ENCODE measurements around the gene SMYD3. TPM values are rescaled to one million over a fixed set of nuclear protein-coding genes. Genes with fewer than 3 reads are reported as not detected.

Gene SMYD3
- total and polyA plus RNA-seq, 4 donors = 10.5 to 40.1 (median 32.5) TPM

DNA sequence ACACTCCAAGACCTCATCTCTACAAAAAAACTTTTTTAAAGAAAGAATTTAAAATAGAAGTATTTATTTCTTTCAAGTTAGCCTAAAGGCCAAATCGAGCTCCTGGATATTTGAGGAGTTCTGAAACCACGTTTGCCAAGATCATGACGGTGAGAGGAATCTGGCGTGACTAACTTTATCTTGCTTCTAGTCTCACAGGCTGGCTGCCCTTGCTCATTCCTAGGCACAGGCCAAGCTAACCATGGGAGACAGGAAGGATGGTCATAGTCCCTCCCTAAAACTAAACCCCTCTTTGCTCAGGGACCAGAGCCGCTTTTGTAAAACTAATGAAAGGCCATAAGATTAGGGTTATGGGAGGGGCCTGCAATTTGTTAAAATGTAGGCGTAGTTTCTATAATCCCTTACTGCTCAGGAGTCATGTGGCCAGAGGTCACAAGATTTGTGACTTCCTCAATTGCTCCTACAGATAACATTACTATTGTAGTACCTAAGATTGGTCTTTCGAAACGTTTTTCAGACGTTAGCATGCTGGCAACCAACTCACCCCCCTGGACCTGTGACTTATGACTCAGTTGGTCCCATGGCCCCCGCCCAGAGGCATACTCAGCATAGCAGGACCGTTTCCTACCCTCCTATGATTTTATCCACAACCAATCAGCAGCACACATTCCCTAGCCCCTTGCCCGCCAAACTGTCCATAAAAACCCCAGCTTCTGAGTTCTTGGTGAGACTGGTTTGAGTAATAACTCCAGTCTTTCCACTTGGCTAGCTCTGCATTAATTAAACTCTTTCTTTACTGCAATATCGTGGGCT, 425.0 kb downstream of the SMYD3 start:
- TF ChIP-seq, protein P1, sequence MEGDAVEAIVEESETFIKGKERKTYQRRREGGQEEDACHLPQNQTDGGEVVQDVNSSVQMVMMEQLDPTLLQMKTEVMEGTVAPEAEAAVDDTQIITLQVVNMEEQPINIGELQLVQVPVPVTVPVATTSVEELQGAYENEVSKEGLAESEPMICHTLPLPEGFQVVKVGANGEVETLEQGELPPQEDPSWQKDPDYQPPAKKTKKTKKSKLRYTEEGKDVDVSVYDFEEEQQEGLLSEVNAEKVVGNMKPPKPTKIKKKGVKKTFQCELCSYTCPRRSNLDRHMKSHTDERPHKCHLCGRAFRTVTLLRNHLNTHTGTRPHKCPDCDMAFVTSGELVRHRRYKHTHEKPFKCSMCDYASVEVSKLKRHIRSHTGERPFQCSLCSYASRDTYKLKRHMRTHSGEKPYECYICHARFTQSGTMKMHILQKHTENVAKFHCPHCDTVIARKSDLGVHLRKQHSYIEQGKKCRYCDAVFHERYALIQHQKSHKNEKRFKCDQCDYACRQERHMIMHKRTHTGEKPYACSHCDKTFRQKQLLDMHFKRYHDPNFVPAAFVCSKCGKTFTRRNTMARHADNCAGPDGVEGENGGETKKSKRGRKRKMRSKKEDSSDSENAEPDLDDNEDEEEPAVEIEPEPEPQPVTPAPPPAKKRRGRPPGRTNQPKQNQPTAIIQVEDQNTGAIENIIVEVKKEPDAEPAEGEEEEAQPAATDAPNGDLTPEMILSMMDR (IDR thresholded peaks at IDR 0.05; ENCODE audit: control extremely low read depth, extremely low read depth) = no peak
- ATAC-seq (ENCODE audit: insufficient read depth, low FRiP score) (no peak), DNase-seq (no peak)
- H3K27ac ChIP-seq (ENCODE audit: low read depth in 1 of 2, low read length in 1 of 2) = no peak overlapping the region
- H3K9ac ChIP-seq (ENCODE audit: insufficient read depth in 1 of 2, low read length in 2 of 2) = no peak overlapping the region
- H3K9me3 ChIP-seq (ENCODE audit: control insufficient read depth in 4 of 4, insufficient read depth in 3 of 4, low read length in 3 of 4) = peaks cover 0 to 6% (median 2%) of the 10 kb centered on the region in 4 donors
- H3K4me3 ChIP-seq = no peak overlapping the region
- H3K4me1 ChIP-seq (ENCODE audit: control insufficient read depth in 5 of 5, insufficient read depth in 5 of 5, low read length in 5 of 5) = no peaks in the 10 kb centered on the region
- H3K27me3 ChIP-seq (ENCODE audit: control insufficient read depth in 3 of 3, insufficient read depth in 3 of 3, low read length in 2 of 3) = no peaks in the 10 kb centered on the region
- WGBS, 2 donors = 94 to 96% methylated on average over 13 of the region's 13 CpGs
- H3K36me3 ChIP-seq (ENCODE audit: control insufficient read depth in 4 of 4, insufficient read depth in 4 of 4, low read length in 4 of 4) = no peaks in the 10 kb centered on the region

DNA sequence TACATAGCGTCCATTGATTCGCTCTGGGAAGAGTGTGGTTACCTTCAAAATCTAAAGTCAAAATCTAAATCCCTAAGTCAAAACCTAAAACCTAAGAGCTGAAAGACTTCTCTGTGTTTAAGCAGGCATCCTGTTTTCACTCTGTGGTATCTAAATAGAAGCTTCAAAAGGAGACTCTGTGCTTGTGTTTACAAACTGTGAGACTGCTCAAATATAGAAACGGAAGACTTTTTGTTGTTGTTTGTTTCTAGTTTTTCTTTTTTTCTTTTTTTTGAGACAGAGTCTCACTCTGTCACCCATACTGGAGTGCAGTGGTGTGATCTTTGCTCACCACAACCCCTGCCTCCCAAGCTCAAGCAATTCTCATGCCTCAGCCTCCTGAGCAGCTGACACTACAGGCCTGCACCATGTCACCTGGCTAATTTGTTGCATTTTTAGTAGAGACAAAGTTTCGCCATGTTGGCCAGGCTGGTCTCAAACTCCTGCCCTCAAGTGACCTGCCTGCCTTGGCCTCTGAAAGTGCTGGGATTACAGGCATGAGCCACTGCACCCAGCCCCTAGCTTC, 425.9 kb downstream of the SMYD3 start:
- TF ChIP-seq, protein P1 (IDR thresholded peaks at IDR 0.05; ENCODE audit: control extremely low read depth, extremely low read depth) = no peak
- H3K36me3 ChIP-seq (ENCODE audit: control insufficient read depth in 4 of 4, insufficient read depth in 4 of 4, low read length in 4 of 4) = no peaks in the 10 kb centered on the region
- WGBS, 2 donors = 81 to 84% methylated on average over 4 of the region's 4 CpGs
- no peaks in the 10 kb centered on the region for H3K27me3 ChIP-seq (ENCODE audit: control insufficient read depth in 3 of 3, insufficient read depth in 3 of 3, low read length in 2 of 3)
- H3K4me3 ChIP-seq = no peak overlapping the region
- no peak overlapping the region for H3K27ac ChIP-seq (ENCODE audit: low read depth in 1 of 2, low read length in 1 of 2)
- DNase-seq (no peak), ATAC-seq (ENCODE audit: insufficient read depth, low FRiP score) (no peak)
- H3K9ac ChIP-seq (ENCODE audit: insufficient read depth in 1 of 2, low read length in 2 of 2) = no peak overlapping the region
- H3K4me1 ChIP-seq (ENCODE audit: control insufficient read depth in 5 of 5, insufficient read depth in 5 of 5, low read length in 5 of 5) = no peaks in the 10 kb centered on the region
- H3K9me3 ChIP-seq (ENCODE audit: control insufficient read depth in 4 of 4, insufficient read depth in 3 of 4, low read length in 3 of 4) = peaks cover 0 to 6% (median 2%) of the 10 kb centered on the region in 4 donors

DNA sequence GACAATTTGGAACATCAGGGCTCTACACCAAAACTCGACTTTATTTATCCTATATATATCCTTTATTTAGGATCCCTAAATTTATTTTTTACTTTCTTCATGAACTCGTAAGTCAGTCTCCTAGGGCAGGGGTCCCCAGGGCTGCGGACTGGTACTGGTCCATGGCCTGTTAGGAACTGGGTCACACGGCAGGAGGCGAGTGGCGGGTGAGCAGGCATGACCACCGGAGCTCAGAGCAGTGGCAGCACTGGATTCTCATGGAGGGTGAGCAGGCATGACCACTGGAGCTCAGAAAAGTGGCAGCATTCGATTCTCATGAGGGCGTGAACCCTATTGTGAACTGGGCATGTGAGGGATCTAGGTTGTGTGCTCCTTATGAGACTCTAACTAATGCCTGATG, 427.0 kb downstream of the SMYD3 start:
- no peak overlapping the region for H3K27ac ChIP-seq (ENCODE audit: low read depth in 1 of 2, low read length in 1 of 2)
- WGBS, 2 donors = 96 to 98% methylated on average over 9 of the region's 9 CpGs
- H3K9ac ChIP-seq (ENCODE audit: insufficient read depth in 1 of 2, low read length in 2 of 2) = no peak overlapping the region
- peaks cover 0 to 6% (median 2%) of the 10 kb centered on the region in 4 donors for H3K9me3 ChIP-seq (ENCODE audit: control insufficient read depth in 4 of 4, insufficient read depth in 3 of 4, low read length in 3 of 4)
- H3K4me3 ChIP-seq = no peak overlapping the region
- TF ChIP-seq, protein P1 (IDR thresholded peaks at IDR 0.05; ENCODE audit: control extremely low read depth, extremely low read depth) = no peak
- no peaks in the 10 kb centered on the region for H3K27me3 ChIP-seq (ENCODE audit: control insufficient read depth in 3 of 3, insufficient read depth in 3 of 3, low read length in 2 of 3)
- DNase-seq = no peak
- no peaks in the 10 kb centered on the region for H3K4me1 ChIP-seq (ENCODE audit: control insufficient read depth in 5 of 5, insufficient read depth in 5 of 5, low read length in 5 of 5)
- no peaks in the 10 kb centered on the region for H3K36me3 ChIP-seq (ENCODE audit: control insufficient read depth in 4 of 4, insufficient read depth in 4 of 4, low read length in 4 of 4)
- no peak for ATAC-seq (ENCODE audit: insufficient read depth, low FRiP score)
